ENCODE measurements around the gene LIPC. TPM values are rescaled to one million over a fixed set of nuclear protein-coding genes. Genes with fewer than 3 reads are reported as not detected.
A peak's percentile ranks its signal among the peaks of the same experiment; 100 is the strongest.

The LIPC gene
- polyA plus RNA-seq, 2 of the 4 experiments (the other 2 are of a cell fraction), result 0.13 to 0.30 TPM

GRCh38 chr15:58465866-58466517 lies 34.2 kb downstream of the LIPC start:
- DNase-seq (ENCODE audit: low read depth in 1 of 2, low spot score in 1 of 2) (no peak), FAIRE-seq (peak; percentile 36), ATAC-seq (no peak)
- no peak overlapping the region for H3K4me2 ChIP-seq
- H3K9me3 ChIP-seq, result peaks cover 12% of the 10 kb centered on the region; the same call in 2 of the 3 replicates
- POLR2A ChIA-PET, result no interaction called here
- no peak for TF ChIP-seq FOSL2 (IDR thresholded peaks at IDR 0.05)
- 0 out of 2 replicates have a peak, but pooled peaks have one; percentile 33 for TF ChIP-seq FOSL2 (CRISPR knock-in tag; IDR thresholded peaks at IDR 0.05)
- no peak for TF ChIP-seq MAX (IDR thresholded peaks at IDR 0.05)
- H3K4me3 ChIP-seq, result no peak overlapping the region
- H3K4me1 ChIP-seq, result peaks cover 52% of the 10 kb centered on the region
- 92% methylated on average over 7 of the region's 7 CpGs for WGBS (ENCODE audit: missing lambda C conversion rate)
- peak overlapping the region in 1 of 2 experiments; percentile 64; a peak in 3 of 6 replicates for H3K27ac ChIP-seq
- CTCF ChIA-PET, result interaction anchor here (0.6 to 0.7 kb wide), 2 partner anchors 13 to 653 kb away, joined by 3 read pairs; no protein-coding TSS in a partner anchor

GRCh38 chr15:58466566-58466965 lies 34.8 kb downstream of the LIPC start:
- H3K9me3 ChIP-seq, result peaks cover 12% of the 10 kb centered on the region; the same call in 2 of the 3 replicates
- TF ChIP-seq FOXS1 (CRISPR knock-in tag; IDR thresholded peaks at IDR 0.05), result no peak
- TF ChIP-seq MAX (IDR thresholded peaks at IDR 0.05), result peak; percentile 24; the same call in 1 of the 2 replicates
- ChIA-PET POLR2A (interaction anchor here (1.9 kb wide), 1 partner anchor 81 kb away, joined by 4 read pairs; no protein-coding TSS in a partner anchor), CTCF (interaction anchor here (0.6 to 5.3 kb wide), 2 partner anchors 238 to 652 kb away, joined by 3 to 30 read pairs; no protein-coding TSS in a partner anchor)
- 93% methylated on average over 2 of the region's 2 CpGs for WGBS (ENCODE audit: missing lambda C conversion rate)
- peak overlapping the region; percentile 5 to 64; a peak in 3 of 6 replicates for H3K27ac ChIP-seq
- H3K4me2 ChIP-seq, result no peak overlapping the region
- DNase-seq (ENCODE audit: low read depth in 1 of 2, low spot score in 1 of 2), result no peak
- ATAC-seq, result no peak
- peaks cover 56% of the 10 kb centered on the region for H3K4me1 ChIP-seq
- no peak overlapping the region for H3K4me3 ChIP-seq
- no peak for FAIRE-seq

- no peak for FAIRE-seq
- Histone ChIP-seq H3K9me3 (peaks cover 12% of the 10 kb centered on the region; the same call in 2 of the 3 replicates), H3K4me1 (peaks cover 59% of the 10 kb centered on the region), H3K4me2 (no peak overlapping the region), H3K4me3 (no peak overlapping the region), H3K27ac (peak overlapping the region; percentile 96 to 99)
- no peak for DNase-seq (ENCODE audit: low read depth in 1 of 2, low spot score in 1 of 2)
- TF ChIP-seq RCOR1 (IDR thresholded peaks at IDR 0.05; ENCODE audit: low read depth, low read length) (no peak), RAD21 (conservative IDR thresholded peaks at IDR 0.05 in 1 of 2, IDR thresholded peaks at IDR 0.05 in 1 of 2) (no peak), ZFP36 (IDR thresholded peaks at IDR 0.05; ENCODE audit: borderline replicate concordance, partially characterized antibody) (no peak), ELK1 (IDR thresholded peaks at IDR 0.05; ENCODE audit: low read depth, low read length) (no peak), GATA3 (IDR thresholded peaks at IDR 0.05; ENCODE audit: borderline replicate concordance) (no peak), CHD2 (IDR thresholded peaks at IDR 0.05; ENCODE audit: low read length, partially characterized antibody) (no peak), EHMT2 (IDR thresholded peaks at IDR 0.05; ENCODE audit: low read depth) (no peak), MYC (IDR thresholded peaks at IDR 0.05; ENCODE audit: borderline replicate concordance, low read length) (no peak), CTCF (IDR thresholded peaks at IDR 0.05) (no peak), JUN (IDR thresholded peaks at IDR 0.05) (no peak), NPAS2 (CRISPR knock-in tag; IDR thresholded peaks at IDR 0.05; ENCODE audit: borderline replicate concordance) (no peak), CHD4 (IDR thresholded peaks at IDR 0.05; ENCODE audit: borderline replicate concordance) (no peak), TP53 (CRISPR knock-in tag; IDR thresholded peaks at IDR 0.05) (no peak), MAFK (IDR thresholded peaks at IDR 0.05; ENCODE audit: partially characterized antibody) (no peak), E2F6 (IDR thresholded peaks at IDR 0.05; ENCODE audit: borderline replicate concordance, low read depth) (no peak)
- no peak for ATAC-seq
- ChIA-PET CTCF (interaction anchor here (0.6 to 5.3 kb wide), 5 partner anchors 10 to 239 kb away, joined by 3 to 30 read pairs (median 3); no protein-coding TSS in a partner anchor), POLR2A (interaction anchor here (1.9 kb wide), 1 partner anchor 80 kb away, joined by 4 read pairs; no protein-coding TSS in a partner anchor)
- WGBS (ENCODE audit: missing lambda C conversion rate), result 90% methylated on average over 15 of the region's 15 CpGs
Measured at GRCh38 chr15:58467121-58467721, 35.4 kb downstream of the LIPC start.
